HEK293 (cell line): Measurements from ENCODE around the gene OR52E1.

Experiments used
- CTCF ChIA-PET: fragments of 350-600 bp; formaldehyde crosslinking; extraction: SDS; loops from one replicate; lab custom pipeline; 2021; ENCODE audit warnings: antibody characterized with exemption; lab: Yijun Ruan, JAX
- POLR2A ChIA-PET: fragments of 300-600 bp; formaldehyde crosslinking; extraction: SDS; loops from one replicate; lab custom pipeline; 2020; ENCODE audit warnings: antibody characterized with exemption, inconsistent platforms; lab: Yijun Ruan, JAX
- H3K27ac ChIP-seq: fragments of 200-500 bp; sonication (Bioruptor generic); 2 replicates; pipeline ENCODE4 v1.5.1; 2014; ENCODE audit warnings: low read depth, low read length, control low read depth, inconsistent platforms; ENCODE audit errors: extremely low read depth
- H3K36me3 ChIP-seq, 2 experiments: fragments of 200-500 bp in 1 of 2; sonication (Bioruptor generic) in 1 of 2; 1 replicate in 1 of 2; 2 replicates in 1 of 2; pipeline ENCODE4 v1.5.1; 2014 to 2017; ENCODE audit warnings: inconsistent platforms in 2 of 2, low read length in 2 of 2; ENCODE audit not compliant: control insufficient read depth in 2 of 2, insufficient read depth in 1 of 2
- H3K4me1 ChIP-seq: fragments of 200-500 bp; sonication (Bioruptor generic); 2 replicates; pipeline ENCODE4 v1.5.1; 2014; ENCODE audit warnings: mild to moderate bottlenecking, low read length, inconsistent platforms; ENCODE audit not compliant: control insufficient read depth, insufficient read depth
- H3K4me3 ChIP-seq: 2 replicates; pipeline ENCODE4 v1.5.1; 2011; ENCODE audit warnings: low read depth, mild to moderate bottlenecking, control low read depth, low read length, moderate library complexity
- H3K9me3 ChIP-seq: fragments of 200-500 bp; sonication (Bioruptor generic); 2 replicates; pipeline ENCODE4 v1.5.1; 2014; ENCODE audit warnings: low read depth, low read length, inconsistent platforms; ENCODE audit not compliant: control insufficient read depth, insufficient read depth
- HOXC10 ChIP-seq: sonication (generic); formaldehyde crosslinking; IDR thresholded peaks from 2 replicates; pipeline ENCODE4 v1.8.1; 2023; ENCODE audit warnings: mild to moderate bottlenecking, missing genetic modification reagents
- HOXD13 ChIP-seq: sonication (generic); formaldehyde crosslinking; IDR thresholded peaks from 2 replicates; pipeline ENCODE4 v1.8.0; 2022; ENCODE audit warnings: missing genetic modification reagents, borderline replicate concordance
- INSM2 ChIP-seq: fragments of 450-650 bp; formaldehyde crosslinking; IDR thresholded peaks from 2 replicates; pipeline ENCODE4 v1.5.1; 2016; ENCODE audit warnings: missing biosample characterization, missing genetic modification characterization
- KLF9 ChIP-seq: fragments of 450-650 bp; formaldehyde crosslinking; IDR thresholded peaks from 2 replicates; pipeline ENCODE4 v1.5.1; 2016; ENCODE audit warnings: missing biosample characterization, missing genetic modification characterization, low read depth
- PRDM4 ChIP-seq: fragments of 450-650 bp; formaldehyde crosslinking; IDR thresholded peaks from 2 replicates; pipeline ENCODE4 v1.5.1; 2017; ENCODE audit warnings: missing biosample characterization, missing genetic modification characterization
- REST ChIP-seq: fragments of 450-650 bp; formaldehyde crosslinking; IDR thresholded peaks from 2 replicates; pipeline ENCODE4 v1.5.1; 2016; ENCODE audit warnings: missing biosample characterization, missing genetic modification characterization
- SCRT1 ChIP-seq: fragments of 450-650 bp; formaldehyde crosslinking; IDR thresholded peaks from 2 replicates; pipeline ENCODE4 v1.5.1; 2016; ENCODE audit warnings: missing biosample characterization, missing genetic modification characterization, borderline replicate concordance
- SP3 ChIP-seq: fragments of 450-650 bp; formaldehyde crosslinking; IDR thresholded peaks from 2 replicates; pipeline ENCODE4 v1.5.1; 2016; ENCODE audit warnings: missing biosample characterization, missing genetic modification characterization
- SP7 ChIP-seq: fragments of 450-650 bp; formaldehyde crosslinking; IDR thresholded peaks from 2 replicates; pipeline ENCODE4 v1.5.1; 2016; ENCODE audit warnings: missing biosample characterization, missing genetic modification characterization
- ZIC2 ChIP-seq: fragments of 450-650 bp; formaldehyde crosslinking; IDR thresholded peaks from 2 replicates; pipeline ENCODE4 v1.5.1; 2016; ENCODE audit warnings: missing biosample characterization, missing genetic modification characterization
- ZNF112 ChIP-seq: fragments of 450-650 bp; formaldehyde crosslinking; IDR thresholded peaks from 2 replicates; pipeline ENCODE4 v1.5.0; 2017; ENCODE audit warnings: missing biosample characterization, missing genetic modification characterization
- ZNF223 ChIP-seq: fragments of 450-650 bp; formaldehyde crosslinking; IDR thresholded peaks from 2 replicates; pipeline ENCODE4 v1.5.1; 2016; ENCODE audit warnings: missing biosample characterization, missing genetic modification characterization
- ZNF24 ChIP-seq: fragments of 450-650 bp; formaldehyde crosslinking; IDR thresholded peaks from 2 replicates; pipeline ENCODE4 v1.5.1; 2016; ENCODE audit warnings: missing biosample characterization, missing genetic modification characterization
- ZNF248 ChIP-seq: fragments of 450-650 bp; formaldehyde crosslinking; IDR thresholded peaks from 2 replicates; pipeline ENCODE4 v1.5.1; 2017; ENCODE audit warnings: missing biosample characterization, missing genetic modification characterization
- ZNF266 ChIP-seq: fragments of 450-650 bp; formaldehyde crosslinking; IDR thresholded peaks from 2 replicates; pipeline ENCODE4 v1.5.1; 2016; ENCODE audit warnings: missing biosample characterization, missing genetic modification characterization, low read depth
- ZNF324 ChIP-seq: fragments of 450-650 bp; formaldehyde crosslinking; IDR thresholded peaks from 2 replicates; pipeline ENCODE4 v1.5.1; 2016; ENCODE audit warnings: missing biosample characterization, missing genetic modification characterization
- ZNF341 ChIP-seq: fragments of 450-650 bp; formaldehyde crosslinking; IDR thresholded peaks from 2 replicates; pipeline ENCODE4; 2016; ENCODE audit warnings: low read depth, missing biosample characterization, missing genetic modification characterization
- ZNF488 ChIP-seq: fragments of 450-650 bp; formaldehyde crosslinking; IDR thresholded peaks from 2 replicates; pipeline ENCODE4 v1.5.1; 2016; ENCODE audit warnings: missing biosample characterization, missing genetic modification characterization
- ZNF513 ChIP-seq: fragments of 450-650 bp; IDR thresholded peaks from 2 replicates; pipeline ENCODE4 v1.5.1; 2018; ENCODE audit warnings: missing biosample characterization, missing genetic modification characterization
- ZNF610 ChIP-seq: fragments of 450-650 bp; formaldehyde crosslinking; IDR thresholded peaks from 2 replicates; pipeline ENCODE4 v1.5.1; 2016; ENCODE audit warnings: missing biosample characterization, missing genetic modification characterization, borderline replicate concordance
- ZNF626 ChIP-seq: fragments of 450-650 bp; sonication (Bioruptor Pico); formaldehyde crosslinking; IDR thresholded peaks from 2 replicates; pipeline ENCODE4 v1.5.1; 2018; ENCODE audit warnings: missing biosample characterization, missing genetic modification characterization, inconsistent platforms
- ZNF776 ChIP-seq: fragments of 450-650 bp; formaldehyde crosslinking; IDR thresholded peaks from 2 replicates; pipeline ENCODE4 v1.5.0; 2017; ENCODE audit warnings: missing biosample characterization, missing genetic modification characterization, borderline replicate concordance

Gene OR52E1

GRCh38 chr11:5042091-5042490, 27.3 kb upstream of the OR52E1 start (continued):
- no peak for TF ChIP-seq ZNF513
- TF ChIP-seq ZNF626 (tag by site-specific recombination), result no peak
- TF ChIP-seq ZNF112, result no peak
- TF ChIP-seq KLF9 (tag by site-specific recombination), result no peak
- no peak for TF ChIP-seq ZNF488 (tag by site-specific recombination)
- TF ChIP-seq HOXC10 (CRISPR knock-in tag), result no peak
- TF ChIP-seq ZNF266 (tag by site-specific recombination), result no peak
- TF ChIP-seq SP7 (tag by site-specific recombination), result no peak
- no peak for TF ChIP-seq PRDM4 (tag by site-specific recombination)

GRCh38 chr11:5043380-5043779, 26.0 kb upstream of the OR52E1 start:
- Histone ChIP-seq H3K9me3 (no peaks in the 10 kb centered on the region), H3K4me1 (no peaks in the 10 kb centered on the region), H3K27ac (no peak overlapping the region)
- POLR2A ChIA-PET, result no interaction called here
- no peak for TF ChIP-seq HOXD13 (CRISPR knock-in tag)
- no peak for TF ChIP-seq ZNF324
- TF ChIP-seq ZIC2 (tag by site-specific recombination), result no peak
- no peak for TF ChIP-seq SCRT1 (tag by site-specific recombination)
- TF ChIP-seq ZNF610 (tag by site-specific recombination), result no peak
- no peak for TF ChIP-seq ZNF513
- TF ChIP-seq ZNF341 (tag by site-specific recombination), result no peak
- no peak for TF ChIP-seq ZNF776 (tag by site-specific recombination)
- TF ChIP-seq ZNF248 (tag by site-specific recombination), result no peak
- TF ChIP-seq INSM2 (tag by site-specific recombination), result no peak
- TF ChIP-seq REST (tag by site-specific recombination), result no peak
- no peak for TF ChIP-seq SP3
- TF ChIP-seq ZNF24, result no peak
- TF ChIP-seq ZNF223, result no peak
- TF ChIP-seq, all 188 proteins: peak for 0
- Histone ChIP-seq H3K36me3 (no peaks in the 10 kb centered on the region), H3K4me3 (no peak overlapping the region)
- CTCF ChIA-PET, result no interaction called here
